IMR-90 (cell line): ENCODE data around the gene PKP4.

Experiments
- MAFK ChIP-seq: IDR thresholded peaks from 2 replicates; pipeline ENCODE4 v1.6.1; 2012; ENCODE audit warnings: low read depth, low read length, improper control_type of control experiment
- MAZ ChIP-seq: IDR thresholded peaks from 2 replicates; pipeline ENCODE4 v1.6.1; 2012; ENCODE audit warnings: low read depth, mild to moderate bottlenecking, low read length, improper control_type of control experiment, moderate library complexity, borderline replicate concordance
- MXI1 ChIP-seq: IDR thresholded peaks from 2 replicates; pipeline ENCODE4 v1.6.1; 2012; ENCODE audit warnings: low read depth, mild to moderate bottlenecking, low read length, moderate library complexity, borderline replicate concordance
- NFE2L2 ChIP-seq: fragments of 150-350 bp; IDR thresholded peaks from 2 replicates; pipeline ENCODE4 v1.6.1; 2016; ENCODE audit warnings: low read depth, mild to moderate bottlenecking, low read length
- POLR2A ChIP-seq: IDR thresholded peaks from 2 replicates; pipeline ENCODE4 v1.6.1; 2012; ENCODE audit warnings: mild to moderate bottlenecking, low read depth, low read length
- RAD21 ChIP-seq: IDR thresholded peaks from 2 replicates; pipeline ENCODE4 v1.6.1; 2012; ENCODE audit warnings: low read length, improper control_type of control experiment
- RCOR1 ChIP-seq: IDR thresholded peaks from 2 replicates; pipeline ENCODE4 v1.6.1; 2012; ENCODE audit warnings: mild to moderate bottlenecking, low read length, improper control_type of control experiment; ENCODE audit not compliant: insufficient replicate concordance
- RFX5 ChIP-seq: IDR thresholded peaks from 2 replicates; pipeline ENCODE4 v1.8.0; 2012; ENCODE audit warnings: low read depth, mild to moderate bottlenecking, low read length, moderate library complexity
- SMC3 ChIP-seq: fragments of 150-350 bp; IDR thresholded peaks from 2 replicates; pipeline ENCODE4 v1.6.1; 2016; ENCODE audit warnings: low read depth, mild to moderate bottlenecking, antibody characterized with exemption, low read length, moderate library complexity
- TF ChIP-seq, protein P1 (sequence below): conservative IDR thresholded peaks from 2 replicates; pipeline ENCODE4 v1.5.1; 2012; ENCODE audit warnings: mild to moderate bottlenecking, low read depth, low read length, improper control_type of control experiment
- TF ChIP-seq, protein P2 (sequence below): fragments of 150-350 bp; IDR thresholded peaks from 2 replicates; pipeline ENCODE4 v1.6.1; 2016; ENCODE audit warnings: low read depth, mild to moderate bottlenecking, low read length, moderate library complexity, borderline replicate concordance
- TF ChIP-seq, protein P3 (sequence below): fragments of 150-350 bp; IDR thresholded peaks from 2 replicates; pipeline ENCODE4 v1.6.1; 2017; ENCODE audit warnings: mild to moderate bottlenecking, antibody characterized with exemption, low read length, low read depth

DNA sequence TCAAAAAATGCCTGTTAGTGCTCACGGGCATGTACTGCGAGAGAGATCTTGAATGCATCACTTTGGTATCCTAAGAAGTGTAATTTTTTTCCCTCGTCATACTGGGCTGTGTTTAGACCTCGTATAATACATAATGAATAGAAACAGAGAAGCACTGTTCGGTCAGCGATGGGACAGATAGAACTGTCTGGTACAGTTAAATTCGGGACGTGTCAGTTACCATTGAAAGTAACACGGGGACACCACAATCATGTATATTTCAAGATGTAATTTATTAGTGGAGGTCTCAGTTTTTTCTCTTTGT lies 1.8 kb downstream of the PKP4 start:
- TF ChIP-seq, protein P1, sequence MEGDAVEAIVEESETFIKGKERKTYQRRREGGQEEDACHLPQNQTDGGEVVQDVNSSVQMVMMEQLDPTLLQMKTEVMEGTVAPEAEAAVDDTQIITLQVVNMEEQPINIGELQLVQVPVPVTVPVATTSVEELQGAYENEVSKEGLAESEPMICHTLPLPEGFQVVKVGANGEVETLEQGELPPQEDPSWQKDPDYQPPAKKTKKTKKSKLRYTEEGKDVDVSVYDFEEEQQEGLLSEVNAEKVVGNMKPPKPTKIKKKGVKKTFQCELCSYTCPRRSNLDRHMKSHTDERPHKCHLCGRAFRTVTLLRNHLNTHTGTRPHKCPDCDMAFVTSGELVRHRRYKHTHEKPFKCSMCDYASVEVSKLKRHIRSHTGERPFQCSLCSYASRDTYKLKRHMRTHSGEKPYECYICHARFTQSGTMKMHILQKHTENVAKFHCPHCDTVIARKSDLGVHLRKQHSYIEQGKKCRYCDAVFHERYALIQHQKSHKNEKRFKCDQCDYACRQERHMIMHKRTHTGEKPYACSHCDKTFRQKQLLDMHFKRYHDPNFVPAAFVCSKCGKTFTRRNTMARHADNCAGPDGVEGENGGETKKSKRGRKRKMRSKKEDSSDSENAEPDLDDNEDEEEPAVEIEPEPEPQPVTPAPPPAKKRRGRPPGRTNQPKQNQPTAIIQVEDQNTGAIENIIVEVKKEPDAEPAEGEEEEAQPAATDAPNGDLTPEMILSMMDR, result no peak
- TF ChIP-seq, protein P2, sequence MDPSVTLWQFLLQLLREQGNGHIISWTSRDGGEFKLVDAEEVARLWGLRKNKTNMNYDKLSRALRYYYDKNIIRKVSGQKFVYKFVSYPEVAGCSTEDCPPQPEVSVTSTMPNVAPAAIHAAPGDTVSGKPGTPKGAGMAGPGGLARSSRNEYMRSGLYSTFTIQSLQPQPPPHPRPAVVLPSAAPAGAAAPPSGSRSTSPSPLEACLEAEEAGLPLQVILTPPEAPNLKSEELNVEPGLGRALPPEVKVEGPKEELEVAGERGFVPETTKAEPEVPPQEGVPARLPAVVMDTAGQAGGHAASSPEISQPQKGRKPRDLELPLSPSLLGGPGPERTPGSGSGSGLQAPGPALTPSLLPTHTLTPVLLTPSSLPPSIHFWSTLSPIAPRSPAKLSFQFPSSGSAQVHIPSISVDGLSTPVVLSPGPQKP, result no peak
- TF ChIP-seq POLR2A (no peak), MAZ (no peak), RAD21 (no peak), MXI1 (no peak), SMC3 (no peak), RCOR1 (no peak), RFX5 (no peak), MAFK (no peak), NFE2L2 (no peak)
- TF ChIP-seq, protein P3, sequence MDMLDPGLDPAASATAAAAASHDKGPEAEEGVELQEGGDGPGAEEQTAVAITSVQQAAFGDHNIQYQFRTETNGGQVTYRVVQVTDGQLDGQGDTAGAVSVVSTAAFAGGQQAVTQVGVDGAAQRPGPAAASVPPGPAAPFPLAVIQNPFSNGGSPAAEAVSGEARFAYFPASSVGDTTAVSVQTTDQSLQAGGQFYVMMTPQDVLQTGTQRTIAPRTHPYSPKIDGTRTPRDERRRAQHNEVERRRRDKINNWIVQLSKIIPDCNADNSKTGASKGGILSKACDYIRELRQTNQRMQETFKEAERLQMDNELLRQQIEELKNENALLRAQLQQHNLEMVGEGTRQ, result no peak
